GM21367 (cell line): ENCODE data around the gene MUC2.

Experiments used
- ATAC-seq: cut with Tn5 transposase; IDR thresholded peaks from one replicate; pipeline ENCODE4 v1.9.1; 2021; ENCODE audit not compliant: unreplicated experiment

Gene MUC2

DNA sequence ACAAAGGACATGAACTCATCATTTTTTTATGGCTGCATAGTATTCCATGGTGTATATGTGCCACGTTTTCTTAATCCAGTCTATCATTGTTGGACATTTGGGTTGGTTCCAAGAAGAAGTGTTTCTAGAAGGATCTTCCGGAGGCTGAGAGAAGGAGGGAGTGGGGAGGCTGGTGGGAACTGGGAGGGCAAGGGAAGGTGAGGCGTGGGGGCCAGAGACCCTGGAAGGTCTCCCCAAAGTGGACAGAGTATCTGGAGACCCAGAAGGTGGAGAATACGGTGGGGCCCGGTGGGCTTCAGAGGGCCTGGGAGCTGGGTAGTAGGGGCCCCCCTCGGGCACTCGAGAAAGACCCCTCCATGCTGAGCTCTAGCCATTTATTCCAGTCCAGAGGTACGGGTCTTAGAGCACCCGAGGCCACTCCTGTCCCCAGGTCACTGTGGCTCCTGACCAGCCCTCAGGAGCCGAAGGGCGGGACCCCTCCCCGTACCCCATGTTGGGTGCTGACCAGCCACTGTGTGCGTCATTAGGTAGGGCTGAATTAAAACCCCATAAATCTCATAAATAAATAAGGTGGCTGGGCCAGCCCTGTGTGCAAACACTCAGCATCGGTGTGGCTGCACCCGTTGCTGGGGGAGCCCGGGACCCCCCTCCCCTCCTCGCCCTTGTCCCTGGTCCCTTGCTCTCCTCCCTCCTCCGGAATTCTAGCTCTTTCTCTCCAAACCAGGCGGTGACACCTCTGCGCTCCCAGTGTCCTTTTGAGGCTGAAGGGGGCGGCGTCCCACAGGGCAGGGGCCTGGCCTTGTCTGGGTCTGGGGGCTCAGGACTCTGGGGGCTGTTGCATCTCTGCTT, 44.3 kb downstream of the MUC2 start:
- ATAC-seq: no peak

DNA sequence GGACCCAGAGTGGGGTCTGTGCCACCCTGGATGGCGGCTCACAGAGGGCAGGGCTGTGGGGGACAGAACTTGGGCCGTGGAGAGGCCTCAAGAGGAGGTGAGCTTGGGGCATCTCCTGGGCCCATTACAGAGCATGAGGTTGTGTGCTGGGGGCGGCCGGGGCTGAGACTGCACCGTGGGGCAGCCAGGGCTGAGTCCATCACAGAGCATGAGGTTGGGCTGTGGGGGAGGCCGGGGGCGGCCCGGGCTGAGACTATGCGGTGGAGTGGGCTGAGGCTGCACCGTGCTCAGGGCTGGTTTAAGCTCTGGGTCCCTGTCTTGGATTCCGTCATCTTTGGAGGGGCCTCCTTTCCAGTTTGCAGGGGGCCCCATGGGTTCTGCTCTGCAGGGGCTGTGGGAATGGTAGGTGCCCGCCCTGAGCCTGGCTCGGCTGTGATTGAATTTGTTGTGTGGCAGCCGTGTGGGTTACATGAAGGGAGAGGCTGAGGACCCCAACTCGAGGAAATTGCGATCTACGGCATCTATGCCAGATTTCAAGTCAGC, 45.0 kb downstream of the MUC2 start:
- ATAC-seq: no peak

DNA sequence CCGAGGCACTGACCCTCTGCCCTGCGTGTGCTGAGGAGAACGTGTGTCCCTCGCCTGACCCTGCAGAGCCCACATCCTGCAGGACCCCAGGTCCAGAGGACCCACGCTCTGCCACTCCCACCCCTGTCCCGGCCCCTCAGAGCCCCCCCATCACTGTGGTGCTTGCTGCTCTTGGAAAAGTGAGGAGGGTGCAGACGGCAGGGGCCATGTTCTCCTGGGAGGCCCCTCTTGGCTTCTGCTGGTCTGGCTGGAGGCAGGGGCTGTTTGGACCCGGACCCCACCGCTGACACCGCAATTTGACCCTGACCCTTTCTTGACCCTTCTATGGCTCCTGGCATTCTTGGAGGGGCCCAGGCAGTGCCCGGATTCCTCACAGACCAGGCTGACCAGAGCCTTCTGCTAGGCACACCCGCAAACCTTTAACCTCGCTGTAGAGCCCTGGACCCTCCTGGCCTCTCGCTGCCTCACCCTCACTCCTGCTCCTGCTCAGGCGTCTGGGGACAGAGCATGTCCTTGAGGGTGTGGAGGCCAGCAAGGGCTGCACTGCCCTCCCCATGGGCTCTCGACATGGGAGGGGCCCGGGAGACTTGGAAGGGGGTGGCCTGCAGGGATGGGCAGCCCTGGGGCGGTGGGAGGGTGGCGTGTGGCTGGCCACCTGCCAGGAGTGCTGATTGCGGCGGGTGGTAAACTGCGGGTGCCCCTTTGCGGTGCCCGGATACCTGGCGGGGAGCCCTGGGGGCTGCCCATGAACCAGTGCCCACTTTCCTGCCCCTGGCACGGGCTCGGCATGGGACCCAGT, 46.1 kb downstream of the MUC2 start:
- no peak for ATAC-seq

DNA sequence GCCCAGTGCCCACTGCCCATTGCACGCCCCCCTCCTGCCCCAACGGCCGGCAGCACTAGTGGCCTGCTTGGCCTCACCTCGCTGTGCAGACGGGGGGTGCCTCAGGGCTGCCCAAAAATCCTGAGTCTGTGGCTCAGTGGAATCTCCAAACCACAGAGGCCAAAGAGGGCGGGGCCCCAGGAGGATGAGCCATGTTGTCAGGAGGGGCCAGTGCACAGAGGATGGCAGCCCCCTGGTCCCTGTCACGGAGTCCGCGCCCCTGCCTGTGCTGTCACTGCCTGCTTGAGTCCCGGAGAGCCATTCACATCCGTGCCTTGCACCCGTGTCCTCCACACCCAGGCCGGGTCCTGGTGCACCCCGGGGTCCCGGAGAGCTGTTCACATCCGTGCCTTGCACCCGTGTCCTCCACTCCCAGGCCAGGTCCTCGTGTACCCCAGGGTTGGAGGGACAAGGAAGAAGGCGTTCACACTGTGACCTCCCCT, 46.7 kb downstream of the MUC2 start:
- ATAC-seq: no peak

DNA sequence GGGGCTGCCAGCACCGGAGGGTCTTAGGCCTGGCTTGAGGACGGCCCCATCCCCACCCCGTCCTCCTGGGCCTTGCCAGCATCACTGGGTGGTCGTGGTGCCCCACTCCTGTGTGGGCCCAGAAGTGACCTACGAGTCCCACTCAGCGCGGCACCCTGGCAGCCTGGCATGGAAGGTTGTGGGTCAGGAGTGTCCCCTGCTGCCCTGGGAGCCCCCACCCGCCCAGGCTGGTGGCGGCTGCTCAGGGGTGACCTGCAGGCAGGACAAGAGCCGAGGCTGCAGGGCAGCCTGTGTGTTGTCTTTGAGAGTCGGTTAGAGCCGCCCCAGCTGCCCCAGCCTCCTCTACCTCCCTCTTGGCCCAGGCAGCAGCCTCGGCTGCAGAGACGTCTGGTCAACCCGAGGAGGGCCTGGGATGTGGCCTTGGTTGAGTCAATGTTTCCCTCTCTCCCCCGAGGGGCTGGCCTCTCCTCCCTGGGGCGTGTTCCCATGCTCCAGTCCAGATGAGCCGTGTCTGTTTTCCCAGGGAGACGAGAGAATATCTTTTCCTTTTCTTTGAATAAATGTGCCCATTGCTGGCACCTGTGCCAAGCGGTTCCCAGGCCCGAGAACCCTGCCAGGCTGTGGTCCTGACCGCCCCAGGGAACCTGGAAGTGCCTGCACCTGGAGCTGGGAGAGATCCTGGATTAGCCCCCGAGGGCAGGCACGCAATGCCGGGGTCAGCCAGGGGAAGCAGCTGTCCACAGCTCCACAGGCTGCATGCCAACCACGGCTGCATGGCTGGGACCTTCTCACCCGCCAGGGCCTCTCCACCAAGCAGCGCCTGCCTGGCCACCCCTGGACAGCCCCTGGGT, 47.4 kb downstream of the MUC2 start:
- ATAC-seq: no peak

DNA sequence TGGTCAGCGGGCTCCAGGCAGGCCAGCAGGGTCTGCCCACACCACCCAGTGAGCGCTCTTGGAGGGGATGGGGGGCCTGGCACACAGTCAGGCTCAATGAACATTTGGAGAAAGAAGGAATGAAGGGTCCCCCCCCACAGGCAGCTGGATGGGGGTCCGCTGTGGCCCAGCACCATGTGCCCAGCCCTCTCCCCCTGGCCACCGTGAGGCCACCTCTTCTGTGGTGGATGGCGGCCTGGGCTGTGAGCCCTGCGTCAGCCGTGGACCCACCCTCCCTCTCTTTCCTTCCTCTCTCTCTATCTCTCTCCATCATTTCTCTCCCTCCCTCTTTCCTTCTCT, 48.0 kb downstream of the MUC2 start:
- ATAC-seq: no peak

DNA sequence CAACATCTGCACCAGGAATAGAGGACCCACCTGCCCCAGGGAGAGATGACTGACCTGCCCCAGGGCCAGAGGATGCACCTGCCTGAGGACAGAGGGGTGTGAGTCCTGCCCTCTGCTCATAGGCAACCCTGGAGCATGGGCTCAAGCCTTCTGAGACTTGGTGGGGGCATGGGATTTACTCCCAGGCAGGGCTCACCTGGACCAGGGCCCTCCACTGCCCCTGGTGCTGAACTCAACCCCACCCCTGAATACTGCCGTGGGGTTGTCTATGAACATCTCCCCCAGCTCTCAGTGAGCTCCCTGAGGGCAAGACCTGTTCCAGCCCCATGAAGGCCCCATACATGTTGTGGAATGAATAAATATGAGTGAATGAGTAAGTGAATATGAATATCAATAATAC, 49.3 kb downstream of the MUC2 start:
- ATAC-seq: no peak
